ACC112 (cell line): ENCODE measurements around the gene BABAM1.
"Not testable (repeated sequence)": the region's sequence is repeated elsewhere in the genome, so short reads cannot be mapped to it uniquely, and the experiment has no call there.

Experiments
- H2AFZ ChIP-seq: fragments of 200-600 bp; sonication (generic); one replicate; pipeline ENCODE4 v1.6.0; 2017; ENCODE audit warnings: antibody characterized with exemption, low read length; ENCODE audit not compliant: unreplicated experiment
- H3K27ac ChIP-seq: fragments of 200-600 bp; sonication (generic); 2 replicates; pipeline ENCODE4 v1.5.1; 2014; ENCODE audit warnings: low read depth, mild to moderate bottlenecking, antibody characterized with exemption, low read length, moderate library complexity
- H3K27me3 ChIP-seq: fragments of 200-600 bp; sonication (generic); 2 replicates; pipeline ENCODE4 v1.6.1; 2014; ENCODE audit warnings: mild to moderate bottlenecking, antibody characterized with exemption, low read length, moderate library complexity, mixed read lengths; ENCODE audit not compliant: insufficient read depth
- H3K36me3 ChIP-seq: fragments of 200-600 bp; sonication (generic); 2 replicates; pipeline ENCODE4 v1.6.1; 2016; ENCODE audit warnings: mild to moderate bottlenecking, antibody characterized with exemption, low read length, moderate library complexity, mixed read lengths; ENCODE audit not compliant: insufficient read depth
- H3K4me1 ChIP-seq: fragments of 200-600 bp; sonication (generic); one replicate; pipeline ENCODE4 v1.6.1; 2016; ENCODE audit warnings: low read length, mixed read lengths; ENCODE audit not compliant: insufficient read depth, unreplicated experiment, control insufficient read depth
- H3K4me3 ChIP-seq: fragments of 200-600 bp; sonication (generic); 2 replicates; pipeline ENCODE4 v1.5.1; 2014; ENCODE audit warnings: mild to moderate bottlenecking, low read depth, low read length
- H3K79me2 ChIP-seq: fragments of 200-600 bp; sonication (generic); one replicate; pipeline ENCODE4 v1.6.0; 2016; ENCODE audit warnings: low read length; ENCODE audit not compliant: control insufficient read depth, unreplicated experiment, insufficient read depth

Gene BABAM1

GRCh38 chr19:17292301-17293074, 25.2 kb downstream of the BABAM1 start:
- Histone ChIP-seq H3K4me1 (no peaks in the 10 kb centered on the region), H3K36me3 (peaks cover 4% of the 10 kb centered on the region; the same call in 1 of the 2 replicates), H3K4me3 (peak overlapping the region; percentile 81), H3K27ac (no peak overlapping the region), H3K79me2 (no peaks in the 10 kb centered on the region), H2AFZ (peak overlapping the region; percentile 91), H3K27me3 (no peaks in the 10 kb centered on the region)

GRCh38 chr19:17293605-17294004, 26.4 kb downstream of the BABAM1 start:
- Histone ChIP-seq H3K4me3 (no peak overlapping the region), H3K4me1 (no peaks in the 10 kb centered on the region), H3K27me3 (no peaks in the 10 kb centered on the region), H3K36me3 (peaks cover 4% of the 10 kb centered on the region; the same call in 1 of the 2 replicates), H3K27ac (no peak overlapping the region), H3K79me2 (no peaks in the 10 kb centered on the region), H2AFZ (no peak overlapping the region)

- no peaks in the 10 kb centered on the region for H3K27me3 ChIP-seq
- H3K4me1 ChIP-seq = no peaks in the 10 kb centered on the region
- H3K79me2 ChIP-seq = no peaks in the 10 kb centered on the region
- no peak overlapping the region for H2AFZ ChIP-seq
- H3K27ac ChIP-seq = no peak overlapping the region
- peaks cover 4% of the 10 kb centered on the region; the same call in 1 of the 2 replicates for H3K36me3 ChIP-seq
- no peak overlapping the region for H3K4me3 ChIP-seq
Observed at GRCh38 chr19:17294051-17294891, 27.0 kb downstream of the BABAM1 start.

GRCh38 chr19:17295551-17295950, 28.3 kb downstream of the BABAM1 start:
- H3K27me3 ChIP-seq, H3K4me3 ChIP-seq, H3K27ac ChIP-seq, H2AFZ ChIP-seq, H3K79me2 ChIP-seq, H3K4me1 ChIP-seq, H3K36me3 ChIP-seq: not testable (repeated sequence)

GRCh38 chr19:17296273-17296672, 29.0 kb downstream of the BABAM1 start:
- no peaks in the 10 kb centered on the region for H3K79me2 ChIP-seq
- H3K36me3 ChIP-seq = peaks cover 4% of the 10 kb centered on the region; the same call in 1 of the 2 replicates
- no peak overlapping the region for H3K4me3 ChIP-seq
- no peak overlapping the region for H2AFZ ChIP-seq
- H3K4me1 ChIP-seq = no peaks in the 10 kb centered on the region
- 0 out of 2 replicates have a peak overlapping the region, but pooled peaks have one; percentile 16 for H3K27ac ChIP-seq
- H3K27me3 ChIP-seq = no peaks in the 10 kb centered on the region

- Histone ChIP-seq H3K36me3 (peaks cover 4% of the 10 kb centered on the region; the same call in 1 of the 2 replicates), H2AFZ (no peak overlapping the region), H3K27me3 (no peaks in the 10 kb centered on the region), H3K4me1 (no peaks in the 10 kb centered on the region), H3K27ac (no peak overlapping the region), H3K4me3 (no peak overlapping the region), H3K79me2 (no peaks in the 10 kb centered on the region)
Observed at GRCh38 chr19:17296976-17297375, 29.7 kb downstream of the BABAM1 start.

- H3K79me2 ChIP-seq = no peaks in the 10 kb centered on the region
- H3K27me3 ChIP-seq = no peaks in the 10 kb centered on the region
- H3K4me3 ChIP-seq = no peak overlapping the region
- H2AFZ ChIP-seq = no peak overlapping the region
- H3K36me3 ChIP-seq = no peaks in the 10 kb centered on the region
- peaks cover 16% of the 10 kb centered on the region for H3K4me1 ChIP-seq
- H3K27ac ChIP-seq = no peak overlapping the region
Observed at GRCh38 chr19:17300992-17301619, 33.9 kb downstream of the BABAM1 start.

GRCh38 chr19:17302391-17303166, 35.3 kb downstream of the BABAM1 start:
- peaks cover 20% of the 10 kb centered on the region for H3K4me1 ChIP-seq
- H3K36me3 ChIP-seq = no peaks in the 10 kb centered on the region
- peaks cover under 1% of the 10 kb centered on the region for H3K79me2 ChIP-seq
- H3K27me3 ChIP-seq = no peaks in the 10 kb centered on the region
- H3K4me3 ChIP-seq = peak overlapping the region; percentile 89
- H3K27ac ChIP-seq = no peak overlapping the region
- H2AFZ ChIP-seq = no peak overlapping the region

GRCh38 chr19:17303167-17303939, 36.1 kb downstream of the BABAM1 start, which contains the start of gene ABHD8:
Gene ABHD8, minus strand, starts transcription at chr19:17303425. Its CDS starts 1,809 bp downstream, at chr19:17301616.
- H3K4me1 ChIP-seq = peaks cover 20% of the 10 kb centered on the region
- H3K27ac ChIP-seq = no peak within 1 kb of the TSS
- peak within 1 kb of the TSS; percentile 42 for H2AFZ ChIP-seq
- peaks cover 2% of the 10 kb centered on the region for H3K79me2 ChIP-seq
- peak within 1 kb of the TSS; percentile 89 for H3K4me3 ChIP-seq
- no peaks in the 10 kb centered on the region for H3K27me3 ChIP-seq
- no peaks in the 10 kb centered on the region for H3K36me3 ChIP-seq
